K562 (cell line): Measurements from ENCODE around the gene CNR2. TPM values are rescaled to one million over a fixed set of nuclear protein-coding genes. Genes with fewer than 3 reads are reported as not detected.
A peak's percentile ranks its signal among the peaks of the same experiment; 100 is the strongest.

Source experiments
- DPF2 ChIP-seq: fragments of 450-650 bp; IDR thresholded peaks from 2 replicates; pipeline ENCODE4 v1.6.1; 2016
- E2F1 ChIP-seq: sonication (generic); formaldehyde crosslinking; IDR thresholded peaks from 2 replicates; pipeline ENCODE4 v1.8.1; 2023; ENCODE audit warnings: mild to moderate bottlenecking, missing genetic modification reagents, moderate library complexity
- ELK1 ChIP-seq: sonication (generic); formaldehyde crosslinking; IDR thresholded peaks from 2 replicates; pipeline ENCODE4 v1.8.1; 2022; ENCODE audit warnings: missing genetic modification reagents
- EZH2 ChIP-seq: IDR thresholded peaks from 2 replicates; pipeline ENCODE4 v1.6.1; 2012; ENCODE audit warnings: low read depth, mild to moderate bottlenecking, inconsistent platforms, low read length, borderline replicate concordance
- LARP7 ChIP-seq: fragments of 450-650 bp; IDR thresholded peaks from 2 replicates; pipeline ENCODE4 v1.6.1; 2016
- MGA ChIP-seq: fragments of 450-650 bp; IDR thresholded peaks from 2 replicates; pipeline ENCODE4 v1.6.1; 2016; ENCODE audit warnings: mild to moderate bottlenecking, moderate library complexity
- MNT ChIP-seq, 2 experiments: fragments of 450-650 bp; conservative IDR thresholded peaks; 2 replicates each; pipeline ENCODE4 v1.6.1; 2017; ENCODE audit warnings: mild to moderate bottlenecking in 2 of 2, moderate library complexity in 2 of 2
- MYNN ChIP-seq, 2 experiments: sonication (generic); formaldehyde crosslinking in 1 of 2; IDR thresholded peaks; 2 replicates each; pipeline versions ENCODE4 v1.5.0 to v1.6.1; 2016 to 2020; ENCODE audit warnings: antibody characterized with exemption in 1 of 2, missing genetic modification reagents in 1 of 2
- PCBP1 ChIP-seq: fragments of 200-400 bp; formaldehyde crosslinking; IDR thresholded peaks from 2 replicates; pipeline ENCODE4 v1.6.1; 2018; ENCODE audit warnings: mild to moderate bottlenecking, low read depth, low read length; ENCODE audit not compliant: poor library complexity, severe bottlenecking
- PHB ChIP-seq: fragments of 250-450 bp; sonication (Bioruptor Pico); IDR thresholded peaks from 2 replicates; pipeline ENCODE4 v1.5.0; 2021
- SNRNP70 ChIP-seq: fragments of 200-400 bp; formaldehyde crosslinking; optimal IDR thresholded peaks from 2 replicates; pipeline ENCODE3; 2017; ENCODE audit warnings: low read depth, low read length
- ZNF354B ChIP-seq: fragments of 250-450 bp; sonication (Bioruptor Pico); IDR thresholded peaks from 2 replicates; pipeline ENCODE4 v1.4.0; 2020
- polyA plus RNA-seq, 8 experiments: library from polyadenylated mRNA; depleted of rRNA in 4 of 8; stranded (reverse) in 5 of 8; unstranded in 3 of 8; fragments of >200 nt; fragmentation: Nextera tagmentation in 2 of 8; fragmentation: Illumina TruSeq in 1 of 8; extraction: Ambion mirVana in 2 of 8; extraction: Trizol in 1 of 8; gene quantifications; 2 replicates each; pipeline versions ENCODE4 v1.2.1 to v1.2.3, GENCODE V29; 2011 to 2014; ENCODE audit warnings: inconsistent platforms in 1 of 8, missing spikeins in 1 of 8
- total RNA-seq, 7 experiments: library from RNA; depleted of rRNA in 6 of 7; stranded (reverse); fragments of >200 nt in 6 of 7; fragmentation: Illumina TruSeq in 2 of 7; extraction: Trizol in 2 of 7; gene quantifications; 2 replicates each; pipeline versions ENCODE4 v1.2.1 to v1.2.3, GENCODE V29; 2011 to 2021; ENCODE audit warnings: low replicate concordance in 1 of 7

CNR2 gene
- total and polyA plus RNA-seq, 9 of the 15 experiments (the other 6 are each of a cell fraction or from before 2014, with no cell fraction given), result not detected

- TF ChIP-seq MGA (peak; percentile 70), LARP7 (no peak), PHB (0 out of 2 replicates have a peak, but pooled peaks have one; percentile 88), E2F1 (CRISPR knock-in tag) (peak; percentile 76; the same call in 1 of the 2 replicates), SNRNP70 (no peak), MNT (conservative IDR thresholded peaks at IDR 0.05) (peak in 1 of 2 experiments; percentile 40; a peak in 1 of 4 replicates), ZNF354B (no peak), MYNN (IDR thresholded peaks at IDR 0.05) (peak; percentile 30; the same call in 1 of the 2 replicates), MYNN (CRISPR knock-in tag; IDR thresholded peaks at IDR 0.05) (no peak), EZH2 (no peak), PCBP1 (no peak), ELK1 (CRISPR knock-in tag) (0 out of 2 replicates have a peak, but pooled peaks have one; percentile 74), DPF2 (no peak)
Measured at GRCh38 chr1:23867895-23868556, 45.1 kb downstream of the CNR2 start, which contains the start of gene FUCA1 (continued).
